ENCODE results near the gene VASP.

VASP gene

DNA sequence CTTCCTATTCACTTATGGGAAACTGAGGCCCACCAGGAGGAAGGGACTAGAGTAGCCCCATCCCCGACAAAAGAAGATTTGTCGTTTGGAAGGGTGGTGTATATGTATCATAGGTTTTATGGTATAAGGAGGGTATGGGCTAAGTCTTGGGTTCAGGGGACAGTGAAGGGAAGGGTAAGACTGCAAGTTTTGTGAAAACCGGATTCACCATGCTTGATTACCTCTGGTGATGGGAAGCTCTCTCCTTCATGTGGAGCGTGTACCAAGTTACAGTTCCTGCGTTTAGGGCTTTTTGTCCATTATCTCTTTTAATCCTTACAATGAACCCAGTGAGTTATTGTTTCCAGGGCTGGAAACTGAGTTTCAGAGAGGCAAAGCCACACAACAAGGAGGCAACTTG lies 3.8 kb downstream of the VASP start:
- TF ChIP-seq POLR2AphosphoS5 (IDR thresholded peaks at IDR 0.05; ENCODE audit: low read depth, low read length) (no peak), SIN3A (IDR thresholded peaks at IDR 0.05; ENCODE audit: borderline replicate concordance, insufficient read depth, low read length) (no peak), TAF1 (IDR thresholded peaks at IDR 0.05; ENCODE audit: borderline replicate concordance, insufficient read depth, low read length) (no peak), FOXP2 (optimal IDR thresholded peaks at IDR 0.05; ENCODE audit: borderline replicate concordance, extremely low read depth, extremely low read length, insufficient read depth) (no peak)
- TF ChIP-seq, protein P1, sequence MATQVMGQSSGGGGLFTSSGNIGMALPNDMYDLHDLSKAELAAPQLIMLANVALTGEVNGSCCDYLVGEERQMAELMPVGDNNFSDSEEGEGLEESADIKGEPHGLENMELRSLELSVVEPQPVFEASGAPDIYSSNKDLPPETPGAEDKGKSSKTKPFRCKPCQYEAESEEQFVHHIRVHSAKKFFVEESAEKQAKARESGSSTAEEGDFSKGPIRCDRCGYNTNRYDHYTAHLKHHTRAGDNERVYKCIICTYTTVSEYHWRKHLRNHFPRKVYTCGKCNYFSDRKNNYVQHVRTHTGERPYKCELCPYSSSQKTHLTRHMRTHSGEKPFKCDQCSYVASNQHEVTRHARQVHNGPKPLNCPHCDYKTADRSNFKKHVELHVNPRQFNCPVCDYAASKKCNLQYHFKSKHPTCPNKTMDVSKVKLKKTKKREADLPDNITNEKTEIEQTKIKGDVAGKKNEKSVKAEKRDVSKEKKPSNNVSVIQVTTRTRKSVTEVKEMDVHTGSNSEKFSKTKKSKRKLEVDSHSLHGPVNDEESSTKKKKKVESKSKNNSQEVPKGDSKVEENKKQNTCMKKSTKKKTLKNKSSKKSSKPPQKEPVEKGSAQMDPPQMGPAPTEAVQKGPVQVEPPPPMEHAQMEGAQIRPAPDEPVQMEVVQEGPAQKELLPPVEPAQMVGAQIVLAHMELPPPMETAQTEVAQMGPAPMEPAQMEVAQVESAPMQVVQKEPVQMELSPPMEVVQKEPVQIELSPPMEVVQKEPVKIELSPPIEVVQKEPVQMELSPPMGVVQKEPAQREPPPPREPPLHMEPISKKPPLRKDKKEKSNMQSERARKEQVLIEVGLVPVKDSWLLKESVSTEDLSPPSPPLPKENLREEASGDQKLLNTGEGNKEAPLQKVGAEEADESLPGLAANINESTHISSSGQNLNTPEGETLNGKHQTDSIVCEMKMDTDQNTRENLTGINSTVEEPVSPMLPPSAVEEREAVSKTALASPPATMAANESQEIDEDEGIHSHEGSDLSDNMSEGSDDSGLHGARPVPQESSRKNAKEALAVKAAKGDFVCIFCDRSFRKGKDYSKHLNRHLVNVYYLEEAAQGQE (IDR thresholded peaks at IDR 0.05; ENCODE audit: insufficient read depth in 1 of 2, low read depth in 2 of 2, low read length in 2 of 2), result no peak

DNA sequence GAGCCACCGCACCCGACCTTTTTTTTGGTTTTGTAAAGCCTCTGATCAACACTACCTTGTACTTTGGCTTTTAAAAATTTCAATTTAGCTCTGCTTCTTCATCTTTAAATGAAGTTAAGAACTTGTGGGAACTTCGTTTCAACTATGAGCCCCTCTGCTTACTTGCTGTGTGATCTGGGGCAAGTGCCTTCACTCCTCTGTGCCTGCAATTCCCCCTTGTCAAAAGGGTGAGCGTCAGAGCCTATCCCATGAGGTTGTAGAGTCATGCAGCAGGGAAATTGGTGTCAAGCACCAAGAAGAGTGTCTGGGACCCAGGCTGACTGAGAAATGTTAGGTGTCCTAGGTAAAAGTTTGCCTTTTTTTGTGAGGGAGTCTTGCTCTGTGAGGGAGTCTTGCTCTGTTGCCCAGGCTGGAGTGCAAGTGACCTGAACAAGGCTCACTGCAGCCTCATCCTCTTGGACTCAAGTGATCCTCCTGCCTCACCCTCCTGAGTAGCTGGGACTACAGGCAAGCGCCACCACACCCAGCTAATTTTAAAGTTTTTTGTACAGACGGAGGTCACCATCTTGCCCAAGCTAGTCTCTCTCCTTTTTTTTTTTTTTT lies 5.7 kb downstream of the VASP start:
- no peak for TF ChIP-seq SIN3A (IDR thresholded peaks at IDR 0.05; ENCODE audit: borderline replicate concordance, insufficient read depth, low read length)
- TF ChIP-seq, protein P1 (IDR thresholded peaks at IDR 0.05; ENCODE audit: insufficient read depth in 1 of 2, low read depth in 2 of 2, low read length in 2 of 2), result no peak
- TF ChIP-seq FOXP2 (optimal IDR thresholded peaks at IDR 0.05; ENCODE audit: borderline replicate concordance, extremely low read depth, extremely low read length, insufficient read depth), result no peak
- TF ChIP-seq TAF1 (IDR thresholded peaks at IDR 0.05; ENCODE audit: borderline replicate concordance, insufficient read depth, low read length), result no peak
- no peak for TF ChIP-seq POLR2AphosphoS5 (IDR thresholded peaks at IDR 0.05; ENCODE audit: low read depth, low read length)

DNA sequence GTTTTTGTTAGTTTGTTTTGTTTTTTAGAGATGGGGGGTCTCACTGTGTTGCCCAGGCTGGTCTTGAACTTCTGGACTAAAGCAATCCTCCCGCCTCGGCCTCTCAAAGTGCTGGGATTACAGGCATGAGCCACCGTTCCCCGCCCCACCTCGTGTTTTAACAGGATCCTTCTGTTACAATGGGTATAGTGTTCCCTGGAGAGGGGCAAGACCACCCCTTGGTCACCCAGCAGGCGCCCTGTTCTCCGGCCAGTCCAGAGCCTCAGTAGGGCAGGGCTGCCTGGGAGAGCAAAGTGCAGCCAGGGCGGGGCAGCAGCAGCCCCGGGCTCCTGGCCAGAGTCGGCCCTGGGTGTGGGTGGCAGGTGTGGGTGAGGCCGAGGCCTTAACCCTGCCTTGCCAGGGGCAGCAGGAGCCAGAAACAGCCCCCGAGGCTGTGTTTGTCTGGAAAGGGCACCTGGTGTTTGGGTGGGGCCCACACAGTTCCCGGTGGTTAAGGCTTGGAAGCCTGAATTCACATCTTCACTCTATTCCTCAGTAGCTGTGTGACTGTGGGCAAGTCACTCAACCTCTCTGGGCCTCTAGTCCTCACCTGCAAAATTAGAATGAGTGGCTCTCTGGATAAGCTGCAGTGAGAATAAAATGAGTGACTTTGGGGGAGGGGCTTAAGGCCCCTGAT lies 7.2 kb downstream of the VASP start:
- TF ChIP-seq SIN3A (IDR thresholded peaks at IDR 0.05; ENCODE audit: borderline replicate concordance, insufficient read depth, low read length), result no peak
- TF ChIP-seq POLR2AphosphoS5 (IDR thresholded peaks at IDR 0.05; ENCODE audit: low read depth, low read length), result no peak
- TF ChIP-seq TAF1 (IDR thresholded peaks at IDR 0.05; ENCODE audit: borderline replicate concordance, insufficient read depth, low read length), result no peak
- TF ChIP-seq, protein P1 (IDR thresholded peaks at IDR 0.05; ENCODE audit: insufficient read depth in 1 of 2, low read depth in 2 of 2, low read length in 2 of 2), result no peak
- no peak for TF ChIP-seq FOXP2 (optimal IDR thresholded peaks at IDR 0.05; ENCODE audit: borderline replicate concordance, extremely low read depth, extremely low read length, insufficient read depth)

DNA sequence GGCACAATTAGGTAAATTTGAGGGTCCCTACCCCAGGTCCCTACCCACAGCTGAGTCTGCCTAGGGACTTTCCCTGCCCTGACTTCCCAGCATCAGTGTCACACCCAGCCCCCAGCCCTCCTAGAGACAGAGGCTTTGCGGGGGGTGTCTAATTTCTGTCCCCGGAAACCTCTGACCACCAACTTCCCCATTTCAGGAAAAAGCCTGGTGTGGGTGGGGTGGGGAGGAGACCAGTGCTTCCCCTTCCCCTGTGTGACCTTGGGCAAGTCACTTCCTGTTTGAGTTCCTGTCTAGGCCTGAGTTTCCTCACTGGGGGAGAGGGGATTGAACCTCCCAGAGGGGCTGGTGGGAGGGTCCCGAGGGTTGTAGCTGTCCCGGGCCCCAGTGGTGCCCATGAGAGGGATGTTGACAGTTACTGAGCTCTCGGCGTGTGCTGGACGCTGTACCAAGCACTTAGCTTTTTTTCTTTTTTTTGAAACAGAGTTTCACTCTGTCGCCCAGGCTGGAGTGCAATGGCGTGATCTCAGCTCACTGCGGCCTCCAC lies 7.9 kb downstream of the VASP start:
- TF ChIP-seq SIN3A (IDR thresholded peaks at IDR 0.05; ENCODE audit: borderline replicate concordance, insufficient read depth, low read length) (no peak), POLR2AphosphoS5 (IDR thresholded peaks at IDR 0.05; ENCODE audit: low read depth, low read length) (no peak), TAF1 (IDR thresholded peaks at IDR 0.05; ENCODE audit: borderline replicate concordance, insufficient read depth, low read length) (no peak), FOXP2 (optimal IDR thresholded peaks at IDR 0.05; ENCODE audit: borderline replicate concordance, extremely low read depth, extremely low read length, insufficient read depth) (no peak)
- TF ChIP-seq, protein P1 (IDR thresholded peaks at IDR 0.05; ENCODE audit: insufficient read depth in 1 of 2, low read depth in 2 of 2, low read length in 2 of 2), result no peak
